GM21825 (cell line): ENCODE measurements around the gene ZNF410.
A peak's percentile ranks its signal among the peaks of the same experiment; 100 is the strongest.
"Not testable (repeated sequence)": the region's sequence is repeated elsewhere in the genome, so short reads cannot be mapped to it uniquely, and the experiment has no call there.

Experiments
- ATAC-seq: cut with Tn5 transposase; IDR thresholded peaks from one replicate; pipeline ENCODE4 v1.9.1; 2021; ENCODE audit warnings: mild to moderate bottlenecking, moderate library complexity; ENCODE audit not compliant: unreplicated experiment

ZNF410 gene

GRCh38 chr14:73886449-73887317, at the start of gene ZNF410:
Gene ZNF410, plus strand, starts transcription at chr14:73886859. Its CDS starts 5,317 bp downstream, at chr14:73892176.
- peak; percentile 95 for ATAC-seq

GRCh38 chr14:73838293-73839034, 48.2 kb upstream of the ZNF410 start:
- not testable (repeated sequence) for ATAC-seq

GRCh38 chr14:73842201-73842600, 44.5 kb upstream of the ZNF410 start:
- ATAC-seq = no peak

- no peak for ATAC-seq
Observed at GRCh38 chr14:73842851-73843250, 43.8 kb upstream of the ZNF410 start.

GRCh38 chr14:73843296-73843695, 43.4 kb upstream of the ZNF410 start:
- ATAC-seq = no peak

GRCh38 chr14:73846947-73847346, 39.7 kb upstream of the ZNF410 start:
- no peak for ATAC-seq

GRCh38 chr14:73851000-73851399, 35.7 kb upstream of the ZNF410 start:
- no peak for ATAC-seq

GRCh38 chr14:73851567-73852382, 34.9 kb upstream of the ZNF410 start, which contains the start of gene PTGR2:
Gene PTGR2, plus strand, starts transcription at chr14:73851831. Its CDS starts 7,032 bp downstream, at chr14:73858863.
- ATAC-seq = peak; percentile 82

GRCh38 chr14:73859145-73859544, 27.5 kb upstream of the ZNF410 start:
- no peak for ATAC-seq

GRCh38 chr14:73861073-73861472, 25.6 kb upstream of the ZNF410 start:
- no peak for ATAC-seq

- no peak for ATAC-seq
Observed at GRCh38 chr14:73862480-73862879, 24.2 kb upstream of the ZNF410 start.

GRCh38 chr14:73863209-73863608, 23.4 kb upstream of the ZNF410 start:
- no peak for ATAC-seq

- no peak for ATAC-seq
Observed at GRCh38 chr14:73865534-73866113, 21.0 kb upstream of the ZNF410 start.

GRCh38 chr14:73869754-73870153, 16.9 kb upstream of the ZNF410 start:
- not testable (repeated sequence) for ATAC-seq

- ATAC-seq = no peak
Observed at GRCh38 chr14:73870525-73871235, 16.0 kb upstream of the ZNF410 start.

- ATAC-seq = no peak
Observed at GRCh38 chr14:73873660-73874059, 13.0 kb upstream of the ZNF410 start.

- ATAC-seq = no peak
Observed at GRCh38 chr14:73877790-73878189, 8.9 kb upstream of the ZNF410 start.

- no peak for ATAC-seq
Observed at GRCh38 chr14:73878436-73878835, 8.2 kb upstream of the ZNF410 start.

- ATAC-seq = no peak
Observed at GRCh38 chr14:73879027-73879426, 7.6 kb upstream of the ZNF410 start.
